Left lung (tissue), 10 donors: ENCODE data around the gene EPB41. TPM values are rescaled to one million over a fixed set of nuclear protein-coding genes. Genes with fewer than 3 reads are reported as not detected.
A peak's percentile ranks its signal among the peaks of the same experiment; 100 is the strongest.
"Not testable (repeated sequence)": the region's sequence is repeated elsewhere in the genome, so short reads cannot be mapped to it uniquely, and the experiment has no call there.

Experiments used
- ATAC-seq: fragments of 200-7000 bp; cut with Tn5 transposase; one replicate; pipeline ENCODE4 v1.9.1; 2020; ENCODE audit warnings: moderate library complexity
- DNase-seq, 4 donors: peaks; one replicate each; pipeline ENCODE4 v3.0.0-alpha.2; 2013 to 2020
- H3K27ac ChIP-seq, 2 donors: fragments of 200-600 bp; sonication (generic) in 1 of 2; one replicate each; pipeline versions ENCODE4 v1.5.0 to v1.8.0; 2020 to 2021
- H3K27me3 ChIP-seq, 2 donors: fragments of 200-600 bp; sonication (generic) in 1 of 2; one replicate each; pipeline versions ENCODE4 v1.5.0 to v1.8.0; 2020 to 2021
- H3K36me3 ChIP-seq, 2 donors: fragments of 200-600 bp; sonication (generic) in 1 of 2; one replicate each; pipeline versions ENCODE4 v1.5.0 to v1.8.0; 2020 to 2021
- H3K4me1 ChIP-seq, 2 donors: fragments of 200-600 bp; one replicate each; pipeline ENCODE4 v1.8.0; 2021
- H3K4me3 ChIP-seq, 2 donors: fragments of 200-600 bp; sonication (generic) in 1 of 2; one replicate each; pipeline versions ENCODE4 v1.5.0 to v1.8.0; 2020 to 2021; ENCODE audit warnings: mild to moderate bottlenecking in 1 of 2
- H3K9me3 ChIP-seq, 2 donors: fragments of 200-600 bp; sonication (generic) in 1 of 2; one replicate each; pipeline versions ENCODE4 v1.5.0 to v1.8.0; 2020 to 2021
- CTCF ChIP-seq, 2 donors: fragments of 200-600 bp; sonication (generic) in 1 of 2; IDR thresholded peaks; one replicate each; pipeline versions ENCODE4 v1.5.0 to v1.8.0; 2021; ENCODE audit warnings: antibody characterized with exemption in 2 of 2
- intact Hi-C, 2 donors: fragments of 100-400 bp; cut with DNase I; formaldehyde crosslinking; loops; one replicate each; pipeline versions ENCODE4 v1.11.2 to v1.14.2; 2022
- polyA plus RNA-seq, 6 donors: library from polyadenylated mRNA; unstranded; fragments of 120-200 nt; gene quantifications; one replicate each; pipeline ENCODE4 v1.2.1, GENCODE V29; 2013; ENCODE audit not compliant: insufficient read length in 6 of 6
- total RNA-seq, 2 donors: library from RNA; stranded (reverse); fragmentation: NEBNext Ultra II Directional; extraction: Animal tissue kit (Norgen Biotek cat#: 25700); gene quantifications; one replicate each; pipeline ENCODE4 v1.2.1, GENCODE V29; 2021
- donor health status: DM: no; HTN: yes; CAD: no.
- donor health status: DM: no; HTN: no; CAD: no.

EPB41 gene
- total and polyA plus RNA-seq, 8 donors: 41.4 to 56.1 (median 45.7) TPM

GRCh38 chr1:29083317-29084195 lies 169.2 kb downstream of the EPB41 start:
- H3K4me1 ChIP-seq: no peaks in the 10 kb centered on the region
- no peaks in the 10 kb centered on the region for H3K9me3 ChIP-seq
- TF ChIP-seq CTCF (IDR thresholded peaks at IDR 0.05): no peak
- ATAC-seq (no peak), DNase-seq (no peak)
- H3K27ac ChIP-seq: no peak overlapping the region
- intact Hi-C loops: no loop called here
- H3K4me3 ChIP-seq: no peak overlapping the region
- no peaks in the 10 kb centered on the region for H3K27me3 ChIP-seq
- H3K36me3 ChIP-seq: peaks cover 0 to 13% of the 10 kb centered on the region in 2 donors

GRCh38 chr1:29084196-29084521 lies 169.8 kb downstream of the EPB41 start:
- ATAC-seq: no peak
- H3K9me3 ChIP-seq: no peaks in the 10 kb centered on the region
- intact Hi-C loops: no loop called here
- no peaks in the 10 kb centered on the region for H3K4me1 ChIP-seq
- H3K27me3 ChIP-seq: no peaks in the 10 kb centered on the region
- TF ChIP-seq CTCF (IDR thresholded peaks at IDR 0.05): no peak
- H3K4me3 ChIP-seq: no peak overlapping the region
- no peak for DNase-seq
- peaks cover 0 to 13% of the 10 kb centered on the region in 2 donors for H3K36me3 ChIP-seq
- no peak overlapping the region for H3K27ac ChIP-seq

- Histone ChIP-seq H3K9me3 (no peaks in the 10 kb centered on the region), H3K27me3 (no peaks in the 10 kb centered on the region), H3K27ac (no peak overlapping the region), H3K4me3 (no peak overlapping the region), H3K36me3 (peaks cover 0 to 20% of the 10 kb centered on the region in 2 donors), H3K4me1 (no peaks in the 10 kb centered on the region)
- intact Hi-C loops: no loop called here
- no peak for TF ChIP-seq CTCF (IDR thresholded peaks at IDR 0.05)
- DNase-seq (no peak), ATAC-seq (peak; percentile 68)
Measured at GRCh38 chr1:29090937-29091618, 176.7 kb downstream of the EPB41 start.

- H3K9me3 ChIP-seq, H3K4me1 ChIP-seq, H3K4me3 ChIP-seq, H3K27ac ChIP-seq, intact Hi-C loops, H3K27me3 ChIP-seq, ATAC-seq, DNase-seq: not testable (repeated sequence)
- peaks cover 0 to 24% of the 10 kb centered on the region in 2 donors for H3K36me3 ChIP-seq
Measured at GRCh38 chr1:29092704-29093103, 178.3 kb downstream of the EPB41 start.

- intact Hi-C loops: no loop called here
- no peak for ATAC-seq
Measured at GRCh38 chr1:29094433-29094832, 180.1 kb downstream of the EPB41 start.

More at GRCh38 chr1:29094433-29094832, 180.1 kb downstream of the EPB41 start:
- no peak for DNase-seq
- Histone ChIP-seq H3K4me3 (no peak overlapping the region), H3K4me1 (no peaks in the 10 kb centered on the region), H3K9me3 (no peaks in the 10 kb centered on the region), H3K36me3 (peaks cover 0 to 37% of the 10 kb centered on the region in 2 donors), H3K27ac (no peak overlapping the region), H3K27me3 (no peaks in the 10 kb centered on the region)
- TF ChIP-seq CTCF (IDR thresholded peaks at IDR 0.05): no peak
